SU-DHL-6 (cell line): ENCODE data around the gene FGFR2.
"Not testable (repeated sequence)": the region's sequence is repeated elsewhere in the genome, so short reads cannot be mapped to it uniquely, and the experiment has no call there.

Experiments
- H2AFZ ChIP-seq: fragments of 200-600 bp; sonication (generic); 2 replicates; pipeline ENCODE4 v1.6.1; 2014; ENCODE audit warnings: low read depth, mild to moderate bottlenecking, moderate library complexity, mixed read lengths, antibody characterized with exemption, low read length; ENCODE audit not compliant: severe bottlenecking
- H3F3A ChIP-seq: fragments of 200-600 bp; shearing (Covaris generic); 2 replicates; pipeline ENCODE4 v1.6.0; 2016; ENCODE audit warnings: antibody characterized with exemption, mild to moderate bottlenecking; ENCODE audit not compliant: insufficient read depth
- H3K27ac ChIP-seq: fragments of 200-600 bp; sonication (generic); 2 replicates; pipeline ENCODE4 v1.5.1; 2016; ENCODE audit warnings: low read depth, mild to moderate bottlenecking, low read length, moderate library complexity, mixed read lengths
- H3K27me3 ChIP-seq: fragments of 200-600 bp; sonication (generic), shearing (Covaris generic); 2 replicates; pipeline ENCODE4 v1.6.0; 2014; ENCODE audit warnings: mild to moderate bottlenecking, low read length
- H3K36me3 ChIP-seq: fragments of 200-600 bp; sonication (generic); 2 replicates; pipeline ENCODE4 v1.6.1; 2014; ENCODE audit warnings: mild to moderate bottlenecking, low read length, mixed read lengths
- H3K4me2 ChIP-seq: fragments of 300-600, 200-600 bp; shearing (Covaris generic), sonication (generic); 2 replicates; pipeline ENCODE4 v1.6.0; 2014; ENCODE audit warnings: low read length, low read depth, mild to moderate bottlenecking; ENCODE audit not compliant: poor library complexity, severe bottlenecking
- H3K4me3 ChIP-seq: fragments of 200-600 bp; sonication (generic); 2 replicates; pipeline ENCODE4 v1.5.1; 2014; ENCODE audit warnings: antibody characterized with exemption, low read length, mild to moderate bottlenecking, mixed read lengths; ENCODE audit not compliant: insufficient read depth, poor library complexity, severe bottlenecking
- H3K79me2 ChIP-seq: fragments of 200-600 bp; sonication (generic); 2 replicates; pipeline ENCODE4 v1.6.1; 2014; ENCODE audit warnings: mild to moderate bottlenecking, low read length, moderate library complexity; ENCODE audit not compliant: insufficient read depth
- H3K9ac ChIP-seq: fragments of 200-600 bp; sonication (generic); 2 replicates; pipeline ENCODE4 v1.7.0; 2014; ENCODE audit warnings: mild to moderate bottlenecking, low read length
- H3K9me2 ChIP-seq: fragments of 200-600 bp; sonication (generic); replicated peaks from 2 replicates; pipeline ENCODE4 v1.6.1; 2014; ENCODE audit warnings: low read length; ENCODE audit not compliant: insufficient read depth
- H3K9me3 ChIP-seq: fragments of 200-600 bp; sonication (generic); 2 replicates; pipeline ENCODE4 v1.6.1; 2014; ENCODE audit warnings: low read length, mixed read lengths; ENCODE audit not compliant: insufficient read depth
- H4K20me1 ChIP-seq: fragments of 200-600 bp; sonication (generic); 2 replicates; pipeline ENCODE4 v1.6.1; 2014; ENCODE audit warnings: low read depth, mild to moderate bottlenecking, antibody characterized with exemption, low read length, moderate library complexity, mixed read lengths
- EZH2phosphoT487 ChIP-seq: fragments of 200-600 bp; sonication (generic), shearing (Covaris generic); conservative IDR thresholded peaks from 2 replicates; pipeline ENCODE4 v1.6.1; 2018; ENCODE audit warnings: mild to moderate bottlenecking, antibody characterized with exemption, low read length, moderate library complexity, mixed read lengths
- TF ChIP-seq, protein P1 (sequence below): fragments of 200-600 bp; sonication (generic); IDR thresholded peaks from one replicate; pipeline ENCODE4 v1.5.1; 2017; ENCODE audit warnings: antibody characterized with exemption, mild to moderate bottlenecking, low read length, moderate library complexity; ENCODE audit not compliant: insufficient read depth, poor library complexity, severe bottlenecking

Gene FGFR2

GRCh38 chr10:121521794-121522556, 76.3 kb downstream of the FGFR2 start:
- no peak overlapping the region for H3K4me3 ChIP-seq
- H3K27ac ChIP-seq = no peak overlapping the region
- no peak overlapping the region for H3K4me2 ChIP-seq
- H3K27me3 ChIP-seq = no peaks in the 10 kb centered on the region
- no peak overlapping the region for H3K9ac ChIP-seq
- TF ChIP-seq, protein P1, sequence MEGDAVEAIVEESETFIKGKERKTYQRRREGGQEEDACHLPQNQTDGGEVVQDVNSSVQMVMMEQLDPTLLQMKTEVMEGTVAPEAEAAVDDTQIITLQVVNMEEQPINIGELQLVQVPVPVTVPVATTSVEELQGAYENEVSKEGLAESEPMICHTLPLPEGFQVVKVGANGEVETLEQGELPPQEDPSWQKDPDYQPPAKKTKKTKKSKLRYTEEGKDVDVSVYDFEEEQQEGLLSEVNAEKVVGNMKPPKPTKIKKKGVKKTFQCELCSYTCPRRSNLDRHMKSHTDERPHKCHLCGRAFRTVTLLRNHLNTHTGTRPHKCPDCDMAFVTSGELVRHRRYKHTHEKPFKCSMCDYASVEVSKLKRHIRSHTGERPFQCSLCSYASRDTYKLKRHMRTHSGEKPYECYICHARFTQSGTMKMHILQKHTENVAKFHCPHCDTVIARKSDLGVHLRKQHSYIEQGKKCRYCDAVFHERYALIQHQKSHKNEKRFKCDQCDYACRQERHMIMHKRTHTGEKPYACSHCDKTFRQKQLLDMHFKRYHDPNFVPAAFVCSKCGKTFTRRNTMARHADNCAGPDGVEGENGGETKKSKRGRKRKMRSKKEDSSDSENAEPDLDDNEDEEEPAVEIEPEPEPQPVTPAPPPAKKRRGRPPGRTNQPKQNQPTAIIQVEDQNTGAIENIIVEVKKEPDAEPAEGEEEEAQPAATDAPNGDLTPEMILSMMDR = no peak
- TF ChIP-seq EZH2phosphoT487 = no peak
- H3K9me3 ChIP-seq = no peaks in the 10 kb centered on the region
- H2AFZ ChIP-seq = no peak overlapping the region
- H3K36me3 ChIP-seq = no peaks in the 10 kb centered on the region
- H4K20me1 ChIP-seq = no peaks in the 10 kb centered on the region
- H3K79me2 ChIP-seq = no peaks in the 10 kb centered on the region
- no peaks in the 10 kb centered on the region for H3F3A ChIP-seq
- H3K9me2 ChIP-seq = no peaks in the 10 kb centered on the region

- not testable (repeated sequence) for H3K9ac ChIP-seq, H3K36me3 ChIP-seq, H2AFZ ChIP-seq, H3K27ac ChIP-seq, H3K9me2 ChIP-seq, H3K27me3 ChIP-seq, H3K4me2 ChIP-seq, H4K20me1 ChIP-seq, H3K79me2 ChIP-seq, H3K4me3 ChIP-seq, H3K9me3 ChIP-seq, H3F3A ChIP-seq
Observed at GRCh38 chr10:121520526-121520925, 77.7 kb downstream of the FGFR2 start.

DNA sequence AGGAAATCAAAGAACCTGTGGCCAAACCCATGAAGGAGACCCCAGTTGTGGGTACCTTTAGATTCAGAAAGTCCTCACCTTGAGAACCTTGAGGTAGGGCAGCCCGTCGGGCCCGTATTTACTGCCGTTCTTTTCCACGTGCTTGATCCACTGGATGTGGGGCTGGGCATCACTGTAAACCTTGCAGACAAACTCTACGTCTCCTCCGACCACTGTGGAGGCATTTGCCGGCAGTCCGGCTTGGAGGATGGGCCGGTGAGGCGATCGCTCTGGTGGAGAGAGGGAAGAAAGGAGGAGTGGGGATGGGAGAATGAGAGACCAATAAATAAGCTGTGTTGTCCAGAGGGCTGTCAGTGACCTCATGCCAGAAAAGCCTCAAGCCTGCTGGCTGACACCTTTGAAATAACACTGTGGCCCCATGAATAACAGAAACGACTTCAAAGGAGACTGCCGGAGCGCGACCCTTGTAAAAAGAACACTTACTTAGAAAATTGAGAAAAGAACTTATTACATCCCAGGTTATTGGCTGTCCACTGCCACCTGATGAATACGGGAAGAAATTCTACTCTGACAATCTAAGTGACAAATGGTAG, 78.2 kb downstream of the FGFR2 start:
- H3K79me2 ChIP-seq = no peaks in the 10 kb centered on the region
- H3K9ac ChIP-seq = no peak overlapping the region
- no peak overlapping the region for H3K27ac ChIP-seq
- no peak overlapping the region for H2AFZ ChIP-seq
- no peaks in the 10 kb centered on the region for H3K27me3 ChIP-seq
- H3K9me3 ChIP-seq = no peaks in the 10 kb centered on the region
- H3F3A ChIP-seq = no peaks in the 10 kb centered on the region
- H3K4me3 ChIP-seq = no peak overlapping the region
- no peaks in the 10 kb centered on the region for H3K36me3 ChIP-seq
- no peak for TF ChIP-seq EZH2phosphoT487
- TF ChIP-seq, protein P1 = no peak
- no peaks in the 10 kb centered on the region for H3K9me2 ChIP-seq
- H3K4me2 ChIP-seq = no peak overlapping the region
- H4K20me1 ChIP-seq = no peaks in the 10 kb centered on the region

GRCh38 chr10:121519411-121519810, 78.8 kb downstream of the FGFR2 start:
- no peaks in the 10 kb centered on the region for H3F3A ChIP-seq
- H3K36me3 ChIP-seq = no peaks in the 10 kb centered on the region
- H3K27me3 ChIP-seq = no peaks in the 10 kb centered on the region
- no peak for TF ChIP-seq EZH2phosphoT487
- TF ChIP-seq, protein P1 = no peak
- no peak overlapping the region for H3K27ac ChIP-seq
- H3K4me3 ChIP-seq = no peak overlapping the region
- H3K79me2 ChIP-seq = no peaks in the 10 kb centered on the region
- no peaks in the 10 kb centered on the region for H3K9me2 ChIP-seq
- H4K20me1 ChIP-seq = no peaks in the 10 kb centered on the region
- H3K4me2 ChIP-seq = no peak overlapping the region
- no peak overlapping the region for H3K9ac ChIP-seq
- H3K9me3 ChIP-seq = no peaks in the 10 kb centered on the region
- no peak overlapping the region for H2AFZ ChIP-seq
